Measurements from ENCODE around the gene SLAMF1.

The SLAMF1 gene

GRCh38 chr1:160640359-160641123, 6.3 kb downstream of the SLAMF1 start:
- Histone ChIP-seq H3K36me3 (ENCODE audit: insufficient read depth) (no peaks in the 10 kb centered on the region), H2AFZ (ENCODE audit: low read depth) (no peak overlapping the region), H3K79me2 (ENCODE audit: insufficient read depth, low read depth) (no peaks in the 10 kb centered on the region), H3K4me1 (ENCODE audit: low read depth, poor library complexity, severe bottlenecking) (no peaks in the 10 kb centered on the region), H3K27me3 (ENCODE audit: insufficient read depth, low read depth) (no peaks in the 10 kb centered on the region), H3K27ac (no peak overlapping the region), H3K4me3 (IDR thresholded peaks at IDR 0.05; ENCODE audit: insufficient read depth, low read depth, low read length) (no peak overlapping the region), H3K4me2 (no peak overlapping the region), H4K20me1 (ENCODE audit: insufficient read depth) (no peaks in the 10 kb centered on the region), H3K9ac (no peak overlapping the region)
- TF ChIP-seq, protein P1, sequence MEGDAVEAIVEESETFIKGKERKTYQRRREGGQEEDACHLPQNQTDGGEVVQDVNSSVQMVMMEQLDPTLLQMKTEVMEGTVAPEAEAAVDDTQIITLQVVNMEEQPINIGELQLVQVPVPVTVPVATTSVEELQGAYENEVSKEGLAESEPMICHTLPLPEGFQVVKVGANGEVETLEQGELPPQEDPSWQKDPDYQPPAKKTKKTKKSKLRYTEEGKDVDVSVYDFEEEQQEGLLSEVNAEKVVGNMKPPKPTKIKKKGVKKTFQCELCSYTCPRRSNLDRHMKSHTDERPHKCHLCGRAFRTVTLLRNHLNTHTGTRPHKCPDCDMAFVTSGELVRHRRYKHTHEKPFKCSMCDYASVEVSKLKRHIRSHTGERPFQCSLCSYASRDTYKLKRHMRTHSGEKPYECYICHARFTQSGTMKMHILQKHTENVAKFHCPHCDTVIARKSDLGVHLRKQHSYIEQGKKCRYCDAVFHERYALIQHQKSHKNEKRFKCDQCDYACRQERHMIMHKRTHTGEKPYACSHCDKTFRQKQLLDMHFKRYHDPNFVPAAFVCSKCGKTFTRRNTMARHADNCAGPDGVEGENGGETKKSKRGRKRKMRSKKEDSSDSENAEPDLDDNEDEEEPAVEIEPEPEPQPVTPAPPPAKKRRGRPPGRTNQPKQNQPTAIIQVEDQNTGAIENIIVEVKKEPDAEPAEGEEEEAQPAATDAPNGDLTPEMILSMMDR (conservative IDR thresholded peaks at IDR 0.05; ENCODE audit: low read depth, low read length): no peak

- no peaks in the 10 kb centered on the region for H4K20me1 ChIP-seq (ENCODE audit: insufficient read depth)
- no peak overlapping the region for H3K9ac ChIP-seq
- no peak overlapping the region for H2AFZ ChIP-seq (ENCODE audit: low read depth)
- H3K4me3 ChIP-seq (IDR thresholded peaks at IDR 0.05; ENCODE audit: insufficient read depth, low read depth, low read length): no peak overlapping the region
- H3K4me1 ChIP-seq (ENCODE audit: low read depth, poor library complexity, severe bottlenecking): no peaks in the 10 kb centered on the region
- H3K27ac ChIP-seq: no peak overlapping the region
- no peaks in the 10 kb centered on the region for H3K36me3 ChIP-seq (ENCODE audit: insufficient read depth)
- TF ChIP-seq, protein P1 (conservative IDR thresholded peaks at IDR 0.05; ENCODE audit: low read depth, low read length): no peak
- H3K27me3 ChIP-seq (ENCODE audit: insufficient read depth, low read depth): no peaks in the 10 kb centered on the region
- H3K4me2 ChIP-seq: no peak overlapping the region
- H3K79me2 ChIP-seq (ENCODE audit: insufficient read depth, low read depth): no peaks in the 10 kb centered on the region
These were observed 7.2 kb downstream of the SLAMF1 start for GRCh38 chr1:160639652-160640051.

GRCh38 chr1:160638926-160639325, 7.9 kb downstream of the SLAMF1 start:
- Histone ChIP-seq H3K4me3 (IDR thresholded peaks at IDR 0.05; ENCODE audit: insufficient read depth, low read depth, low read length) (no peak overlapping the region), H3K4me1 (ENCODE audit: low read depth, poor library complexity, severe bottlenecking) (no peaks in the 10 kb centered on the region), H4K20me1 (ENCODE audit: insufficient read depth) (no peaks in the 10 kb centered on the region), H3K27ac (no peak overlapping the region), H3K4me2 (no peak overlapping the region), H3K27me3 (ENCODE audit: insufficient read depth, low read depth) (no peaks in the 10 kb centered on the region), H2AFZ (ENCODE audit: low read depth) (no peak overlapping the region), H3K9ac (no peak overlapping the region), H3K79me2 (ENCODE audit: insufficient read depth, low read depth) (no peaks in the 10 kb centered on the region), H3K36me3 (ENCODE audit: insufficient read depth) (no peaks in the 10 kb centered on the region)
- TF ChIP-seq, protein P1 (conservative IDR thresholded peaks at IDR 0.05; ENCODE audit: low read depth, low read length): no peak

DNA sequence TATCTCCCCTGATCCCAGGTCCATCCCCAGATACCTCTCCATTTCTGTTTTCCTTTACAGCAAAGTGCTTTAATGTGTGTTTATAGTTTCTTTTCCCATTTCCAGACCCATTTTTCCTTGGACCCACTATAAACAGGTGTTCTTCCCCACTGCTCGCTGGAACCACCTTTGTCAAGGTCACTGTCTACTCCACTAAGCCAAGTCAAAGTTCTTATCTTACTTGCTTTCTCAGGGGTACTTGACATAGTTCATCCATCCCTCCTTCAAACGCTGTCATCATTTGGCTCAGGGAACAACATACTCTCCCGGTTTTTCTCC, 8.3 kb downstream of the SLAMF1 start:
- Histone ChIP-seq H3K27me3 (ENCODE audit: insufficient read depth, low read depth) (no peaks in the 10 kb centered on the region), H2AFZ (ENCODE audit: low read depth) (no peak overlapping the region), H3K4me2 (no peak overlapping the region), H3K4me1 (ENCODE audit: low read depth, poor library complexity, severe bottlenecking) (no peaks in the 10 kb centered on the region), H4K20me1 (ENCODE audit: insufficient read depth) (no peaks in the 10 kb centered on the region), H3K79me2 (ENCODE audit: insufficient read depth, low read depth) (no peaks in the 10 kb centered on the region), H3K36me3 (ENCODE audit: insufficient read depth) (no peaks in the 10 kb centered on the region), H3K27ac (no peak overlapping the region), H3K9ac (no peak overlapping the region), H3K4me3 (IDR thresholded peaks at IDR 0.05; ENCODE audit: insufficient read depth, low read depth, low read length) (no peak overlapping the region)
- TF ChIP-seq, protein P1 (conservative IDR thresholded peaks at IDR 0.05; ENCODE audit: low read depth, low read length): no peak

Measured in KMS-11 (cell line).